ENCODE data around the gene VWA1.
A peak's percentile ranks its signal among the peaks of the same experiment; 100 is the strongest.

The VWA1 gene

GRCh38 chr1:1435106-1435903 lies at the start of gene VWA1:
Gene VWA1, plus strand, starts transcription at chr1:1435690. Its CDS starts 59 bp downstream, at chr1:1435749.
- TF ChIP-seq CTCF (conservative IDR thresholded peaks at IDR 0.05): no peak
- H3K27ac ChIP-seq: peak within 1 kb of the TSS; percentile 99

GRCh38 chr1:1385931-1386330 lies 49.6 kb upstream of the VWA1 start:
- TF ChIP-seq CTCF (conservative IDR thresholded peaks at IDR 0.05): no peak
- no peak overlapping the region for H3K27ac ChIP-seq

GRCh38 chr1:1387098-1388077 lies 48.1 kb upstream of the VWA1 start:
- no peak for TF ChIP-seq CTCF (conservative IDR thresholded peaks at IDR 0.05)

GRCh38 chr1:1388078-1388472 lies 47.4 kb upstream of the VWA1 start:
- H3K27ac ChIP-seq: no peak overlapping the region
- TF ChIP-seq CTCF (conservative IDR thresholded peaks at IDR 0.05): no peak

More at GRCh38 chr1:1387098-1388077, 48.1 kb upstream of the VWA1 start:
- no peak overlapping the region for H3K27ac ChIP-seq

- H3K27ac ChIP-seq: no peak overlapping the region
Measured at GRCh38 chr1:1390675-1391074, 44.8 kb upstream of the VWA1 start.

GRCh38 chr1:1391225-1391624 lies 44.3 kb upstream of the VWA1 start:
- TF ChIP-seq CTCF (conservative IDR thresholded peaks at IDR 0.05): no peak
- no peak overlapping the region for H3K27ac ChIP-seq

More at GRCh38 chr1:1390675-1391074, 44.8 kb upstream of the VWA1 start:
- TF ChIP-seq CTCF (conservative IDR thresholded peaks at IDR 0.05): no peak

GRCh38 chr1:1393014-1393413 lies 42.5 kb upstream of the VWA1 start:
- no peak for TF ChIP-seq CTCF (conservative IDR thresholded peaks at IDR 0.05)
- no peak overlapping the region; the same call in 1 of the 2 replicates for H3K27ac ChIP-seq

Data from VCaP (cell line).